Activated B cell treated with CpG ODN at 0.5 μM for 24 hours (primary cell): Measurements from ENCODE around the gene CCNC. TPM values are rescaled to one million over a fixed set of nuclear protein-coding genes. Genes with fewer than 3 reads are reported as not detected.

Experiments
- ATAC-seq: fragments of 200-7000 bp; cut with Tn5 transposase; one replicate; pipeline ENCODE4 v1.10.0; 2021; ENCODE audit warnings: low read depth, mild to moderate bottlenecking, moderate library complexity
- CTCF ChIA-PET: fragments of 350-600 bp; sonication (Branson Sonifier 250); formaldehyde crosslinking; loops from one replicate; lab custom pipeline; 2021; ENCODE audit warnings: antibody characterized with exemption; lab: Charles Lee
- POLR2A ChIA-PET: fragments of 350-600 bp; sonication (Branson Sonifier 250); formaldehyde crosslinking; loops from one replicate; lab custom pipeline; 2021; ENCODE audit warnings: antibody characterized with exemption; lab: Charles Lee
- DNase-seq: peaks from one replicate; pipeline ENCODE4 v3.0.0; 2022
- H3K27ac Mint-ChIP-seq: one replicate; pipeline ENCODE4 v1.8.0; 2020; ENCODE audit warnings: mixed read lengths
- H3K27me3 Mint-ChIP-seq: one replicate; pipeline ENCODE4 v1.8.0; 2021; ENCODE audit warnings: mixed read lengths
- H3K36me3 Mint-ChIP-seq: one replicate; pipeline ENCODE4 v1.8.0; 2021; ENCODE audit warnings: low read depth, mixed read lengths
- H3K4me1 Mint-ChIP-seq: one replicate; pipeline ENCODE4 v1.8.0; 2021; ENCODE audit warnings: mixed read lengths
- H3K4me3 Mint-ChIP-seq: one replicate; pipeline ENCODE4 v1.8.0; 2020; ENCODE audit warnings: mild to moderate bottlenecking, mixed read lengths
- H3K9me3 Mint-ChIP-seq: one replicate; pipeline ENCODE4 v1.8.0; 2020; ENCODE audit warnings: mixed read lengths
- intact Hi-C: fragments of 100-400 bp; cut with micrococcal nuclease; formaldehyde crosslinking; loops from one replicate; pipeline ENCODE4 v1.15.1; 2024
- total RNA-seq: library from RNA; stranded (reverse); gene quantifications from 2 replicates; pipeline ENCODE4 v1.2.3, GENCODE V29; 2022
- TF ChIP-seq, protein P1 (sequence below): fragments of 200-600 bp; IDR thresholded peaks from one replicate; pipeline ENCODE4 v1.8.0; 2022; ENCODE audit warnings: antibody characterized with exemption, mild to moderate bottlenecking

CCNC gene
- total RNA-seq, 1 donor from 2014 or later = 51.6 TPM

DNA sequence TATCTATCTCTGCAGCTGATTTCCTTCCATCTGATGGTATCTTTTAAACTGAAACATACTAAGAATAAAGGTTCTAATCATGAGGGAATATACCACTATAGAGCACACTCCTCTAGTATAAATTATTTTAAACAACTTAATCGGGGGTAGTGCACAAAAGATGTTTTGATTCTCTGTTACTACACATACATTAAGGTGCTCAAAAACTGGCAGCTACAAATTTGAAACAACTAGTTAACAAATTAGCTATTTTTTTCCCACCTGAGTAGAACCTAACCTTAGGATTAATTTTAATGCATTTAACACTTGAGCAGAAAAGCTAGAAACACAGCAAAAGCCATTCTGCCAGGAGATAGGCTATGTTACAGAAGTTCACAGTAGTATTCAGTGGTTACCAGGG is 23.0 kb downstream of the CCNC start:
- Mint-ChIP-seq H3K9me3 (no peaks in the 10 kb centered on the region), H3K36me3 (peaks cover 62% of the 10 kb centered on the region), H3K4me1 (no peaks in the 10 kb centered on the region), H3K27ac (no peak overlapping the region), H3K4me3 (no peak overlapping the region), H3K27me3 (no peaks in the 10 kb centered on the region)
- POLR2A ChIA-PET = no interaction called here
- intact Hi-C loops = no loop called here
- ATAC-seq (no peak), DNase-seq (no peak)
- TF ChIP-seq, protein P1, sequence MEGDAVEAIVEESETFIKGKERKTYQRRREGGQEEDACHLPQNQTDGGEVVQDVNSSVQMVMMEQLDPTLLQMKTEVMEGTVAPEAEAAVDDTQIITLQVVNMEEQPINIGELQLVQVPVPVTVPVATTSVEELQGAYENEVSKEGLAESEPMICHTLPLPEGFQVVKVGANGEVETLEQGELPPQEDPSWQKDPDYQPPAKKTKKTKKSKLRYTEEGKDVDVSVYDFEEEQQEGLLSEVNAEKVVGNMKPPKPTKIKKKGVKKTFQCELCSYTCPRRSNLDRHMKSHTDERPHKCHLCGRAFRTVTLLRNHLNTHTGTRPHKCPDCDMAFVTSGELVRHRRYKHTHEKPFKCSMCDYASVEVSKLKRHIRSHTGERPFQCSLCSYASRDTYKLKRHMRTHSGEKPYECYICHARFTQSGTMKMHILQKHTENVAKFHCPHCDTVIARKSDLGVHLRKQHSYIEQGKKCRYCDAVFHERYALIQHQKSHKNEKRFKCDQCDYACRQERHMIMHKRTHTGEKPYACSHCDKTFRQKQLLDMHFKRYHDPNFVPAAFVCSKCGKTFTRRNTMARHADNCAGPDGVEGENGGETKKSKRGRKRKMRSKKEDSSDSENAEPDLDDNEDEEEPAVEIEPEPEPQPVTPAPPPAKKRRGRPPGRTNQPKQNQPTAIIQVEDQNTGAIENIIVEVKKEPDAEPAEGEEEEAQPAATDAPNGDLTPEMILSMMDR = no peak
- CTCF ChIA-PET = no interaction called here

DNA sequence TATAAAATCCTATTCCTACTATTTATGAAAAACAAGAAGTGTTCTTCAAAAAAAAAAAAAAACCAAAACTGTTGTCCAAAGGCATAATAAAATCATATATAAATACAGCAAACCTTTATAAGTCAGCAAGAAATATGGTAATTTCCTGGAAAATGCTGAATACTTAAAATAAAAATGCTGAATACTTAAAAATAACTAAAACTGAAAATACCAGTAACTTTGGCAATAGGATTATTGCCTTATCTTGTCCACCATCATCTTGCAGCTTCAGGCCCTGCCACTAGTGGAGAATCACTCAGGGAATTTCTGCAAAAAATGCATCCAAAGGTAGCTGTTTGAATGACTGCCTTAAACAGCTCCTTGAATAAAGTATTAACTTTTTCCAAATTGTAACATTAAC is 24.5 kb downstream of the CCNC start:
- Mint-ChIP-seq H3K9me3 (no peaks in the 10 kb centered on the region), H3K27ac (no peak overlapping the region), H3K4me3 (no peak overlapping the region), H3K36me3 (peaks cover 63% of the 10 kb centered on the region), H3K27me3 (no peaks in the 10 kb centered on the region), H3K4me1 (no peaks in the 10 kb centered on the region)
- TF ChIP-seq, protein P1 = no peak
- ChIA-PET POLR2A (interaction anchor here (0.6 kb wide), 1 partner anchor 29 kb away, joined by 4 read pairs; no protein-coding TSS in a partner anchor), CTCF (interaction anchor here (0.9 kb wide), 1 partner anchor 75 kb away, joined by 6 read pairs; no protein-coding TSS in a partner anchor)
- intact Hi-C loops = no loop called here
- ATAC-seq (no peak), DNase-seq (no peak)

DNA sequence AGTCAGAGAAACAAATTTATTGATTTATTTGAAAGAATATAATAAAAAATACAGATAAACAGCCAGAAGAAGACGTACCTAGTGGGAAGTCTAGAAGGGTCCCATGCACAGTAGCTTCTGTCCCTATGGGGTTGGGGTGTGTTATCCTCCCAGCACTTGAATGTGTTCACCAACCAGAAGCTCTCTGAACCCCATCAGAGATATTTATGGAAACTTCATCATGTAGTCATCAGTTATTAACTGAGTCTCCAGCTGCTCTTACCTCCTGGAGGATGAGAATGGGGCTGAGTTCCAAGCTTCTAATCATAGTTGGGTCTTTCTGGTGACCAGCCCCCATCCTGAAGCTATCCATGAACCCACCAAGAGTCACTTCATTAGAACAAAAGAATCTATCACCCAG is 37.8 kb downstream of the CCNC start:
- Mint-ChIP-seq H3K4me1 (peaks cover 4% of the 10 kb centered on the region), H3K27me3 (no peaks in the 10 kb centered on the region), H3K9me3 (no peaks in the 10 kb centered on the region), H3K4me3 (no peak overlapping the region), H3K36me3 (peaks cover 42% of the 10 kb centered on the region), H3K27ac (no peak overlapping the region)
- CTCF ChIA-PET = interaction anchor here (1.1 kb wide), 1 partner anchor 63 kb away, joined by 3 read pairs; no protein-coding TSS in a partner anchor
- intact Hi-C loops = no loop called here
- ATAC-seq (no peak), DNase-seq (no peak)
- TF ChIP-seq, protein P1 = no peak
- POLR2A ChIA-PET = interaction anchor here (1.0 kb wide), 1 partner anchor 38 kb away, joined by 3 read pairs; the partner anchor contains the start of gene CCNC

DNA sequence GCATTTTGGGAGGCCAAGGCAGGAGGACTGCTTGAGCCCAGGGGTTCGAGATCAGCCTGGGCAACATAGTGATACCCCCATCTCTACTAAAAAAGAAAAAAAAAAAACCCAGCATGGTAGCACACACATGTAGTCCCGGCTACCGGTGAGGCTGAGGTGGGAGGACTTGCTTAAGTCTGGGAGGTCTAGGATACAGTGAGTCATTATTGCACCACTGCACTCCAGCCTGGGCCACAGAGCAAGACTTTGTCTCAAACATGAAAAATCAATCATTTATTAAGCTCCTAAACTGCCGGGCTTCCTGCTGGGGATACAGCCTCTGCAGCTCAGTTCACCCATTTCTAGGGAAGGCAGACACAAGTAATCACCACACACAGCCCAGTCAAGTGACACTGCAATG is 45.9 kb downstream of the CCNC start:
- Mint-ChIP-seq H3K27me3 (no peaks in the 10 kb centered on the region), H3K4me3 (no peak overlapping the region), H3K9me3 (no peaks in the 10 kb centered on the region), H3K27ac (no peak overlapping the region), H3K4me1 (peaks cover 37% of the 10 kb centered on the region), H3K36me3 (peaks cover 14% of the 10 kb centered on the region)
- ChIA-PET POLR2A (interaction anchor here (0.6 to 4.4 kb wide), 6 partner anchors 15 to 129 kb away, joined by 3 to 27 read pairs (median 4); partner anchors contain the start of genes CCNC and COQ3), CTCF (no interaction called here)
- no peak for DNase-seq
- ATAC-seq = no peak
- intact Hi-C loops = no loop called here
- TF ChIP-seq, protein P1 = no peak

DNA sequence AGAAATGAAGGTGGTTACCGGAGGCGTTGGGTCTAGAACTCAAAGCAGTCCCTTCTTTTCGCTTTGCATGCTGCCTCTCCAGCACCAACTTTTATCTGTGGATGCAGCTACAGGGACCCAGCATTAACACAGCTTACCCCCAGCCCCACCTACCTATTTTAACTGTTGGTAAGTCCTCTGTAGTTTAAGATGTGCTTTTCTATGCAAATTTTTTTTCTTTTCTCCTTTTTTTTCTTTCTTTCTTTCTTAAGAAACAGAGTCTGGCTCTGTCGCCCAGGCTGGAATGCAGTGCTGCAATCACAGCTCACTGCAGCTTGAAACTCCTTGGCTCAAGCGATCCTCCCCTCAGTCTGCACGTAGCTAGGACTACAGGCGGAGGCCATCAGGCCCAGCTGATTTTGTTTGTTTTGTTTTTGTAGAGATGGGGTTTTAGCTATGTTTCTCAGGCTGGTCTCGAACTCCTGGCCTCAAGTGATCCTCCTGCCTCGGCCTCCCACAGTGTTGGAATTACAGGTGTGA is 46.8 kb downstream of the CCNC start:
- intact Hi-C loops = loop anchor here (1.0 to 2.0 kb wide), 6 partner anchors 37 to 225 kb away; partner anchors contain the start of genes CCNC and PNISR

More for the DNA sequence above, 46.8 kb downstream of the CCNC start:
- ChIA-PET POLR2A (interaction anchor here (0.5 to 4.4 kb wide), 10 partner anchors 14 to 223 kb away, joined by 3 to 27 read pairs (median 4); partner anchors contain the start of genes CCNC and PNISR), CTCF (no interaction called here)
- peaks cover 37% of the 10 kb centered on the region for H3K4me1 Mint-ChIP-seq
- peak overlapping the region; percentile 97 for H3K27ac Mint-ChIP-seq
- H3K9me3 Mint-ChIP-seq = no peaks in the 10 kb centered on the region
- DNase-seq = no peak
- peak overlapping the region; percentile 99 for H3K4me3 Mint-ChIP-seq
- TF ChIP-seq, protein P1 = no peak
- H3K27me3 Mint-ChIP-seq = no peaks in the 10 kb centered on the region
- H3K36me3 Mint-ChIP-seq = peaks cover 11% of the 10 kb centered on the region
- peak; percentile 7 for ATAC-seq
